Vagina (tissue), 2 donors: ENCODE results near the gene CHMP3. TPM values are rescaled to one million over a fixed set of nuclear protein-coding genes. Genes with fewer than 3 reads are reported as not detected.
"Not testable (repeated sequence)": the region's sequence is repeated elsewhere in the genome, so short reads cannot be mapped to it uniquely, and the experiment has no call there.

Source experiments
- DNase-seq, 2 donors: peaks; one replicate each; pipeline ENCODE4 v3.0.0-alpha.2; 2017; ENCODE audit errors: extremely low spot score in 2 of 2
- H3K27ac ChIP-seq: fragments of 200-600 bp; sonication (generic); one replicate; pipeline ENCODE4 v1.5.1; 2019
- H3K27me3 ChIP-seq: fragments of 200-600 bp; sonication (generic); one replicate; pipeline ENCODE4 v1.5.1; 2019
- H3K36me3 ChIP-seq, 2 donors: fragments of 200-600 bp; sonication (generic); one replicate each; pipeline ENCODE4 v1.5.1; 2017 to 2019
- H3K4me1 ChIP-seq: fragments of 200-600 bp; sonication (generic); one replicate; pipeline ENCODE4 v1.5.1; 2019
- H3K4me3 ChIP-seq, 2 donors: fragments of 200-600 bp; sonication (generic); 1 replicate in 1 of 2; 2 replicates in 1 of 2; pipeline ENCODE4 v1.5.1; 2016 to 2019
- H3K9me3 ChIP-seq: fragments of 200-600 bp; sonication (generic); one replicate; pipeline ENCODE4 v1.5.1; 2019
- POLR2A ChIP-seq, 2 donors: fragments of 450-650 bp; IDR thresholded peaks; one replicate each; pipeline ENCODE4 v1.6.1; 2017; ENCODE audit warnings: antibody characterized with exemption in 2 of 2, mild to moderate bottlenecking in 2 of 2, moderate library complexity in 2 of 2
- POLR2AphosphoS5 ChIP-seq, 2 donors: sonication (generic); formaldehyde crosslinking; IDR thresholded peaks; one replicate each; pipeline ENCODE4 v1.9.0; 2017; ENCODE audit warnings: antibody characterized with exemption in 2 of 2, mild to moderate bottlenecking in 2 of 2, low read depth in 1 of 2; ENCODE audit not compliant: insufficient read depth in 1 of 2
- intact Hi-C: fragments of 100-400 bp; cut with DNase I; formaldehyde crosslinking; loops from one replicate; pipeline ENCODE4 v1.15.1; 2023
- total RNA-seq: library from RNA; depleted of rRNA; stranded (reverse); fragments of >200 nt; gene quantifications from one replicate; pipeline ENCODE4 v1.2.3, GENCODE V29; 2016
- TF ChIP-seq, protein P1 (sequence below), 3 experiments: fragments of 450-650 bp in 2 of 3; fragments of 200-600 bp in 1 of 3; sonication (generic) in 1 of 3; IDR thresholded peaks; one replicate each; pipeline ENCODE4 v1.5.1; 2017 to 2019; ENCODE audit warnings: antibody characterized with exemption in 3 of 3, mild to moderate bottlenecking in 2 of 3, moderate library complexity in 2 of 3

Gene CHMP3
- total RNA-seq, 1 donor from 2014 or later: 49.6 TPM

- Histone ChIP-seq H3K27ac (no peak overlapping the region), H3K9me3 (no peaks in the 10 kb centered on the region), H3K4me1 (peaks cover 24% of the 10 kb centered on the region), H3K27me3 (no peaks in the 10 kb centered on the region), H3K36me3 (peaks cover 0 to 39% of the 10 kb centered on the region in 2 donors), H3K4me3 (no peak overlapping the region)
- intact Hi-C loops: no loop called here
- TF ChIP-seq POLR2A (IDR thresholded peaks at IDR 0.05) (no peak), POLR2AphosphoS5 (IDR thresholded peaks at IDR 0.05; ENCODE audit: insufficient read depth in 1 of 2, low read depth in 1 of 2) (no peak)
- no peak for DNase-seq
These were observed 52.8 kb downstream of the CHMP3 start for GRCh38 chr2:86510436-86510933.

DNA sequence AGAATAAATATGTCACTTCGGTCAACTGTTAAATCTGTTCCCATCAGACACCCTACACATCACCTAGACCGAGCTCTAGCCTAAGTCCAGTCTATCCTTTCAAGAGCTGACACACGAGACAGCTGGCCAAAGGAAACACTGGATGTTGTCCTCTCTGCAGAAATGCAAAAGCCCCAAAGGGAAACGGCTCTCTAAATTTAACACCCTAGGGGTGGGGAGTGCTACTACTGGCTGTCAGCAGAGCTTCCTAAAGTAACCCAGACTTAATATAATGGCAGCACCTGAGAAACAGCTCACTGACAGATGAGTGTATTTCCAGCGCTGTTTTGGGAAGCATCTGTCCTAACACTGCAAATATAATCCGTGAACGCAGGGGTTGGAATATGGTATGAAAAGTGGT, 55.6 kb downstream of the CHMP3 start:
- DNase-seq: no peak
- no peaks in the 10 kb centered on the region for H3K27me3 ChIP-seq
- H3K4me1 ChIP-seq: peaks cover 20% of the 10 kb centered on the region
- no peaks in the 10 kb centered on the region for H3K9me3 ChIP-seq
- H3K36me3 ChIP-seq: peaks cover 0 to 57% of the 10 kb centered on the region in 2 donors
- no peak overlapping the region for H3K27ac ChIP-seq
- intact Hi-C loops: no loop called here
- H3K4me3 ChIP-seq: no peak overlapping the region
- TF ChIP-seq, protein P1, sequence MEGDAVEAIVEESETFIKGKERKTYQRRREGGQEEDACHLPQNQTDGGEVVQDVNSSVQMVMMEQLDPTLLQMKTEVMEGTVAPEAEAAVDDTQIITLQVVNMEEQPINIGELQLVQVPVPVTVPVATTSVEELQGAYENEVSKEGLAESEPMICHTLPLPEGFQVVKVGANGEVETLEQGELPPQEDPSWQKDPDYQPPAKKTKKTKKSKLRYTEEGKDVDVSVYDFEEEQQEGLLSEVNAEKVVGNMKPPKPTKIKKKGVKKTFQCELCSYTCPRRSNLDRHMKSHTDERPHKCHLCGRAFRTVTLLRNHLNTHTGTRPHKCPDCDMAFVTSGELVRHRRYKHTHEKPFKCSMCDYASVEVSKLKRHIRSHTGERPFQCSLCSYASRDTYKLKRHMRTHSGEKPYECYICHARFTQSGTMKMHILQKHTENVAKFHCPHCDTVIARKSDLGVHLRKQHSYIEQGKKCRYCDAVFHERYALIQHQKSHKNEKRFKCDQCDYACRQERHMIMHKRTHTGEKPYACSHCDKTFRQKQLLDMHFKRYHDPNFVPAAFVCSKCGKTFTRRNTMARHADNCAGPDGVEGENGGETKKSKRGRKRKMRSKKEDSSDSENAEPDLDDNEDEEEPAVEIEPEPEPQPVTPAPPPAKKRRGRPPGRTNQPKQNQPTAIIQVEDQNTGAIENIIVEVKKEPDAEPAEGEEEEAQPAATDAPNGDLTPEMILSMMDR (IDR thresholded peaks at IDR 0.05): no peak
- TF ChIP-seq POLR2A (IDR thresholded peaks at IDR 0.05) (no peak), POLR2AphosphoS5 (IDR thresholded peaks at IDR 0.05; ENCODE audit: insufficient read depth in 1 of 2, low read depth in 1 of 2) (no peak)

DNA sequence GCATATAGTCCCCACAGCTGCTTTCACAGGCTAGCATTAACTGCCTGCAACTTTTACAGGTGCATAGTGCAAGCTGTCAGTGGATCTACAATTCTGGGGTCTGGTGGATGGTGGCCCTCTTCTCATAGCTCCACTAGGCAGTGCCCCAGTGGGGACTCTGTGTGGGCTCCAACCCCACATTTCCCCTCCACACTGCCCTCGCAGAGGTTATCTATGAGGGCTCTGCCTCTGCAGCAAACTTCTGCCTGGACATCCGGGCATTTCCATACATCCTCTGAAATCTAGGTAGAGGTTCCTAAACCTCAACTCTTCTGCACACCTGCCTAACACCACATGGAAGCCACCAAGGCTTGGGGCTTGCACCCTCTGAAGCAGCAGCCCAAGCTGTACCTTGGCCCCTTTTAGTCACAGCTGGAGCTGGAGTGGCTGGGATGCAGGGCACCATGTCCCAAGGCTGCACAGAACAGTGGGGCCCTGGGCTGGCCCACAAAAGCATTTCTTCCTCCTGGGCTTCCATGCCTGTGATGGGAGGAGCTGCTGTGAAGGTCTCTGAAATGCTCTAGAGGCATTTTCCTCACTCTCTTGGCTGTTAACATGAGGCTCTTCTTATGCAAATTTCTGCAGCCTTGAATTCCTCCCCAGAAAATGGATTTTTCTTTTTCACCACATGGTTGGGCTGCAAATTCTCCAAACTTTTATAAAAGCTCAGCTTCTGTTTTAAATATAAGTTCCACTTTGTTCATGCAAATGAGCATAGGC, 62.7 kb downstream of the CHMP3 start:
- Histone ChIP-seq H3K27me3 (no peaks in the 10 kb centered on the region), H3K4me3 (no peak overlapping the region), H3K36me3 (peaks cover 0 to 68% of the 10 kb centered on the region in 2 donors), H3K27ac (no peak overlapping the region), H3K4me1 (no peaks in the 10 kb centered on the region), H3K9me3 (no peaks in the 10 kb centered on the region)
- intact Hi-C loops: no loop called here
- TF ChIP-seq POLR2AphosphoS5 (IDR thresholded peaks at IDR 0.05; ENCODE audit: insufficient read depth in 1 of 2, low read depth in 1 of 2) (no peak), POLR2A (IDR thresholded peaks at IDR 0.05) (no peak)
- TF ChIP-seq, protein P1 (IDR thresholded peaks at IDR 0.05): no peak
- no peak for DNase-seq

GRCh38 chr2:86499326-86499725, 63.9 kb downstream of the CHMP3 start:
- no peak for DNase-seq
- intact Hi-C loops: no loop called here
- no peaks in the 10 kb centered on the region for H3K9me3 ChIP-seq
- TF ChIP-seq POLR2AphosphoS5 (IDR thresholded peaks at IDR 0.05; ENCODE audit: insufficient read depth in 1 of 2, low read depth in 1 of 2): no peak
- TF ChIP-seq POLR2A (IDR thresholded peaks at IDR 0.05): no peak
- TF ChIP-seq, protein P1 (IDR thresholded peaks at IDR 0.05): no peak
- H3K4me3 ChIP-seq: no peak overlapping the region
- no peaks in the 10 kb centered on the region for H3K4me1 ChIP-seq
- H3K36me3 ChIP-seq: peaks cover 0 to 59% of the 10 kb centered on the region in 2 donors
- H3K27me3 ChIP-seq: no peaks in the 10 kb centered on the region
- H3K27ac ChIP-seq: no peak overlapping the region

- Histone ChIP-seq H3K4me3 (no peak overlapping the region), H3K9me3 (no peaks in the 10 kb centered on the region), H3K36me3 (peaks cover 0 to 61% of the 10 kb centered on the region in 2 donors), H3K27ac (no peak overlapping the region), H3K27me3 (no peaks in the 10 kb centered on the region), H3K4me1 (no peaks in the 10 kb centered on the region)
- intact Hi-C loops: no loop called here
- TF ChIP-seq POLR2AphosphoS5 (IDR thresholded peaks at IDR 0.05; ENCODE audit: insufficient read depth in 1 of 2, low read depth in 1 of 2) (no peak), POLR2A (IDR thresholded peaks at IDR 0.05) (no peak)
- TF ChIP-seq, protein P1 (IDR thresholded peaks at IDR 0.05): no peak
- no peak for DNase-seq
These were observed 64.6 kb downstream of the CHMP3 start for GRCh38 chr2:86498468-86499260.

DNA sequence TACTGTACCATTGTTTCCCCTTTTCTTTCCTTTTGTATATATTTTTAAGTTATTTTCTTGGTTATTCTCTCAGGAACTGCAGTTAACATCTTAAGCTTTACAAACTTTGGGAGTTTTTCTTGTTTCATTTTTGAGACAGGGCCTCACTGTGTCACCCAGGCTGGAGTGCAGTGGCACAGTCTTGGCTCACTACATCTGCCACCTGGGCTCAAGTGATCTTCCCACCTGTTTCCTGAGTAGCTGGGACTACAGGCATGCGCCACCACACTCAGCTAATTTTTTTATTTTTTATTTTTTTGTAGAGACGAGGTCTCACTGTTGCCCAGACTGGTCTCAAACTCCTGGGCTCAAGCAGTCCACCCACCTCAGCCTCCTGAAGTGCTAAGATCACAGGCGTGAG, 66.9 kb downstream of the CHMP3 start:
- H3K4me3 ChIP-seq, H3K27ac ChIP-seq, H3K27me3 ChIP-seq, intact Hi-C loops, DNase-seq, H3K4me1 ChIP-seq, H3K9me3 ChIP-seq: not testable (repeated sequence)
- peaks cover 0 to 77% of the 10 kb centered on the region in 2 donors for H3K36me3 ChIP-seq
